DOHH2 (cell line): Measurements from ENCODE around the gene PTPRZ1.

Experiments
- H3F3A ChIP-seq: fragments of 200-600 bp; sonication (generic), shearing (Covaris generic); 2 replicates; pipeline ENCODE4 v1.6.0; 2016; ENCODE audit warnings: antibody characterized with exemption, mild to moderate bottlenecking; ENCODE audit not compliant: control insufficient read depth, insufficient read depth
- H3K27ac ChIP-seq: fragments of 200-600 bp; sonication (generic); 2 replicates; pipeline ENCODE4 v1.5.1; 2014; ENCODE audit warnings: low read depth, mild to moderate bottlenecking, low read length, moderate library complexity
- H3K27me3 ChIP-seq: fragments of 200-600 bp; sonication (generic); 2 replicates; pipeline ENCODE4 v1.6.1; 2014; ENCODE audit warnings: mild to moderate bottlenecking, low read length, mixed read lengths; ENCODE audit not compliant: control insufficient read depth
- H3K36me3 ChIP-seq: fragments of 200-600 bp; sonication (generic); 2 replicates; pipeline ENCODE4 v1.6.1; 2014; ENCODE audit warnings: mild to moderate bottlenecking, low read length, moderate library complexity, mixed read lengths; ENCODE audit not compliant: control insufficient read depth
- H3K4me1 ChIP-seq: fragments of 200-600 bp; sonication (generic); 2 replicates; pipeline ENCODE4 v1.6.1; 2014; ENCODE audit warnings: mild to moderate bottlenecking, low read length, mixed read lengths; ENCODE audit not compliant: control insufficient read depth
- H3K4me2 ChIP-seq: fragments of 200-600 bp; sonication (generic); 2 replicates; pipeline ENCODE4 v1.6.0; 2014; ENCODE audit warnings: mild to moderate bottlenecking, low read length, moderate library complexity
- H3K4me3 ChIP-seq: fragments of 200-600 bp; sonication (generic); 2 replicates; pipeline ENCODE4 v1.5.1; 2014; ENCODE audit warnings: mild to moderate bottlenecking, low read length, mixed read lengths
- H3K79me2 ChIP-seq: fragments of 200-600 bp; sonication (generic); 2 replicates; pipeline ENCODE4 v1.6.1; 2014; ENCODE audit warnings: mild to moderate bottlenecking, low read length, mixed read lengths; ENCODE audit not compliant: control insufficient read depth
- H3K9me2 ChIP-seq: fragments of 200-600 bp; sonication (generic); replicated peaks from 2 replicates; pipeline ENCODE4 v1.6.1; 2014; ENCODE audit warnings: mild to moderate bottlenecking, low read length, mixed read lengths; ENCODE audit not compliant: control insufficient read depth
- H3K9me3 ChIP-seq: fragments of 200-600 bp; sonication (generic); 2 replicates; pipeline ENCODE4 v1.6.1; 2014; ENCODE audit warnings: antibody characterized with exemption, low read length, mixed read lengths; ENCODE audit not compliant: control insufficient read depth, insufficient read depth
- H4K20me1 ChIP-seq: fragments of 200-600 bp; sonication (generic); 2 replicates; pipeline ENCODE4 v1.6.0; 2014; ENCODE audit warnings: low read depth, mild to moderate bottlenecking, antibody characterized with exemption, low read length, moderate library complexity; ENCODE audit not compliant: control insufficient read depth, insufficient read depth
- CTCF ChIP-seq: fragments of 200-600 bp; sonication (generic); IDR thresholded peaks from one replicate; pipeline ENCODE4 v1.5.1; 2014; ENCODE audit warnings: antibody characterized with exemption, mild to moderate bottlenecking, low read depth, low read length; ENCODE audit not compliant: poor library complexity, severe bottlenecking
- EZH2phosphoT487 ChIP-seq: fragments of 200-600 bp; sonication (generic); IDR thresholded peaks from 2 replicates; pipeline ENCODE4 v1.6.1; 2017; ENCODE audit warnings: borderline replicate concordance, mild to moderate bottlenecking, antibody characterized with exemption, low read length, moderate library complexity, mixed read lengths

The PTPRZ1 gene

GRCh38 chr7:121914676-121915279 lies 41.8 kb downstream of the PTPRZ1 start:
- Histone ChIP-seq H3K9me3 (no peaks in the 10 kb centered on the region), H3F3A (no peaks in the 10 kb centered on the region), H4K20me1 (no peaks in the 10 kb centered on the region), H3K27ac (no peak overlapping the region), H3K79me2 (no peaks in the 10 kb centered on the region), H3K36me3 (no peaks in the 10 kb centered on the region), H3K4me3 (no peak overlapping the region), H3K27me3 (no peaks in the 10 kb centered on the region), H3K9me2 (no peaks in the 10 kb centered on the region), H3K4me1 (no peaks in the 10 kb centered on the region), H3K4me2 (no peak overlapping the region)
- TF ChIP-seq CTCF: no peak
- TF ChIP-seq EZH2phosphoT487: no peak

- no peaks in the 10 kb centered on the region for H4K20me1 ChIP-seq
- H3K9me2 ChIP-seq: no peaks in the 10 kb centered on the region
- no peak overlapping the region for H3K4me3 ChIP-seq
- no peaks in the 10 kb centered on the region for H3F3A ChIP-seq
- H3K27ac ChIP-seq: no peak overlapping the region
- H3K36me3 ChIP-seq: no peaks in the 10 kb centered on the region
- H3K9me3 ChIP-seq: no peaks in the 10 kb centered on the region
- no peaks in the 10 kb centered on the region for H3K27me3 ChIP-seq
- H3K4me1 ChIP-seq: no peaks in the 10 kb centered on the region
- TF ChIP-seq EZH2phosphoT487 (no peak), CTCF (no peak)
- H3K79me2 ChIP-seq: no peaks in the 10 kb centered on the region
- H3K4me2 ChIP-seq: no peak overlapping the region
These were observed 43.2 kb downstream of the PTPRZ1 start for GRCh38 chr7:121916211-121916610.

GRCh38 chr7:121919986-121920385 lies 47.0 kb downstream of the PTPRZ1 start:
- TF ChIP-seq EZH2phosphoT487 (no peak), CTCF (no peak)
- Histone ChIP-seq H3K36me3 (no peaks in the 10 kb centered on the region), H3K4me1 (no peaks in the 10 kb centered on the region), H3F3A (no peaks in the 10 kb centered on the region), H3K9me2 (no peaks in the 10 kb centered on the region), H3K27me3 (no peaks in the 10 kb centered on the region), H3K9me3 (no peaks in the 10 kb centered on the region), H3K79me2 (no peaks in the 10 kb centered on the region), H3K4me2 (no peak overlapping the region), H3K4me3 (no peak overlapping the region), H3K27ac (no peak overlapping the region), H4K20me1 (no peaks in the 10 kb centered on the region)
